K562 (cell line): ENCODE measurements around the gene ZFAND6. TPM values are rescaled to one million over a fixed set of nuclear protein-coding genes. Genes with fewer than 3 reads are reported as not detected.
A peak's percentile ranks its signal among the peaks of the same experiment; 100 is the strongest.

Source experiments
- CC2D1A ChIP-seq: fragments of 450-650 bp; IDR thresholded peaks from 2 replicates; pipeline ENCODE4 v1.6.1; 2017; ENCODE audit warnings: mild to moderate bottlenecking
- HDAC2 ChIP-seq: fragments of 450-650 bp; IDR thresholded peaks from 2 replicates; pipeline ENCODE4 v1.6.1; 2016; ENCODE audit warnings: mild to moderate bottlenecking
- HMGN3 ChIP-seq: IDR thresholded peaks from 2 replicates; pipeline ENCODE4 v1.6.1; 2011; ENCODE audit warnings: borderline replicate concordance, low read depth, mild to moderate bottlenecking, mixed read lengths, low read length; ENCODE audit not compliant: insufficient read length; ENCODE audit errors: extremely low read depth
- KDM1A ChIP-seq, 2 experiments: fragments of 450-650 bp; IDR thresholded peaks; 2 replicates each; pipeline ENCODE4 v1.6.1; 2016; ENCODE audit warnings: mild to moderate bottlenecking in 2 of 2
- KDM2B ChIP-seq: fragments of 250-450 bp; sonication (Bioruptor Pico); IDR thresholded peaks from 2 replicates; pipeline ENCODE4 v1.8.0; 2021; ENCODE audit warnings: mild to moderate bottlenecking, moderate library complexity
- LARP7 ChIP-seq: fragments of 450-650 bp; IDR thresholded peaks from 2 replicates; pipeline ENCODE4 v1.6.1; 2016
- MBD2 ChIP-seq: sonication (generic); IDR thresholded peaks from 2 replicates; pipeline ENCODE4 v1.6.1; 2016; ENCODE audit warnings: low read depth, borderline replicate concordance
- NR2C2 ChIP-seq, 2 experiments: fragments of 200-800 bp in 1 of 2; sonication (Bioruptor generic) in 1 of 2; sonication (generic) in 1 of 2; formaldehyde crosslinking in 1 of 2; IDR thresholded peaks; 2 replicates each; pipeline versions ENCODE4 v1.6.1 to v1.8.0; 2016 to 2022; ENCODE audit warnings: mild to moderate bottlenecking in 1 of 2, missing compliant biosample characterization in 1 of 2, missing genetic modification characterization in 1 of 2, missing genetic modification reagents in 1 of 2
- POU5F1 ChIP-seq: fragments of 150-350 bp; IDR thresholded peaks from 2 replicates; pipeline ENCODE4 v1.6.1; 2014; ENCODE audit warnings: borderline replicate concordance, low read length, low read depth, mild to moderate bottlenecking; ENCODE audit not compliant: partially characterized antibody
- RBM22 ChIP-seq: fragments of 200-400 bp; formaldehyde crosslinking; IDR thresholded peaks from 2 replicates; pipeline ENCODE4 v1.6.1; 2018; ENCODE audit warnings: low read length, low read depth; ENCODE audit not compliant: poor library complexity, severe bottlenecking
- SMAD1 ChIP-seq: fragments of 150-350 bp; IDR thresholded peaks from 2 replicates; pipeline ENCODE4 v1.6.1; 2014; ENCODE audit warnings: low read length, low read depth; ENCODE audit not compliant: partially characterized antibody
- SMARCE1 ChIP-seq: fragments of 450-650 bp; IDR thresholded peaks from 2 replicates; pipeline ENCODE4 v1.7.1; 2016; ENCODE audit warnings: mild to moderate bottlenecking
- TBP ChIP-seq: optimal IDR thresholded peaks from 2 replicates; pipeline ENCODE3; 2011; ENCODE audit warnings: low read depth, low read length, improper control_type of control experiment
- ZNF146 ChIP-seq: IDR thresholded peaks from one replicate; pipeline ENCODE4 v1.6.1; 2018; ENCODE audit warnings: missing compliant biosample characterization; ENCODE audit not compliant: unreplicated experiment
- ZNF232 ChIP-seq: sonication (generic); formaldehyde crosslinking; IDR thresholded peaks from 2 replicates; pipeline ENCODE4 v1.8.0; 2022; ENCODE audit warnings: mild to moderate bottlenecking, missing genetic modification reagents
- ZNF316 ChIP-seq: fragments of 450-650 bp; IDR thresholded peaks from 2 replicates; pipeline ENCODE4 v1.6.1; 2016
- ZNF347 ChIP-seq: fragments of 450-650 bp; formaldehyde crosslinking; IDR thresholded peaks from 2 replicates; pipeline ENCODE4 v1.4.0; 2020; ENCODE audit warnings: low read depth, mild to moderate bottlenecking, moderate library complexity
- ZNF707 ChIP-seq: fragments of 250-450 bp; sonication (Bioruptor Pico); conservative IDR thresholded peaks from 2 replicates; pipeline ENCODE4 v1.8.0; 2022; ENCODE audit warnings: inconsistent platforms, mild to moderate bottlenecking, moderate library complexity
- ZNF76 ChIP-seq: fragments of 250-450 bp; sonication (Bioruptor Pico); IDR thresholded peaks from 2 replicates; pipeline ENCODE4 v1.4.0; 2020; ENCODE audit warnings: mild to moderate bottlenecking, moderate library complexity, borderline replicate concordance
- polyA plus RNA-seq, 8 experiments: library from polyadenylated mRNA; depleted of rRNA in 4 of 8; stranded (reverse) in 5 of 8; unstranded in 3 of 8; fragments of >200 nt; fragmentation: Nextera tagmentation in 2 of 8; fragmentation: Illumina TruSeq in 1 of 8; extraction: Ambion mirVana in 2 of 8; extraction: Trizol in 1 of 8; gene quantifications; 2 replicates each; pipeline versions ENCODE4 v1.2.1 to v1.2.3, GENCODE V29; 2011 to 2014; ENCODE audit warnings: inconsistent platforms in 1 of 8, missing spikeins in 1 of 8
- total RNA-seq, 7 experiments: library from RNA; depleted of rRNA in 6 of 7; stranded (reverse); fragments of >200 nt in 6 of 7; fragmentation: Illumina TruSeq in 2 of 7; extraction: Trizol in 2 of 7; gene quantifications; 2 replicates each; pipeline versions ENCODE4 v1.2.1 to v1.2.3, GENCODE V29; 2011 to 2021; ENCODE audit warnings: low replicate concordance in 1 of 7
- TF ChIP-seq, protein P1 (sequence below), 3 experiments: fragments of 200-800 bp in 1 of 3; sonication (Bioruptor generic) in 1 of 3; sonication (generic) in 1 of 3; formaldehyde crosslinking in 1 of 3; IDR thresholded peaks; 2 replicates each; pipeline versions ENCODE4 v1.6.1 to v1.8.0; 2016 to 2022; ENCODE audit warnings: mild to moderate bottlenecking in 2 of 3, missing compliant biosample characterization in 2 of 3, missing genetic modification characterization in 2 of 3, missing genetic modification reagents in 1 of 3
- TF ChIP-seq, protein P2 (sequence below): fragments of 250-450 bp; sonication (Bioruptor Pico); IDR thresholded peaks from 2 replicates; pipeline ENCODE4 v1.8.0; 2021; ENCODE audit warnings: moderate library complexity, mild to moderate bottlenecking, inconsistent platforms
- TF ChIP-seq, protein P3 (sequence below): fragments of 450-650 bp; formaldehyde crosslinking; IDR thresholded peaks from 2 replicates; pipeline ENCODE4 v1.4.0; 2022; ENCODE audit warnings: missing genetic modification characterization
- TF ChIP-seq, protein P4 (sequence below): fragments of 450-650 bp; IDR thresholded peaks from 2 replicates; pipeline ENCODE4 v1.6.1; 2016; ENCODE audit warnings: low read depth, mild to moderate bottlenecking, moderate library complexity

ZFAND6 gene
- total and polyA plus RNA-seq, 9 of the 15 experiments (the other 6 are each of a cell fraction or from before 2014, with no cell fraction given): 53.9 to 206 (median 88.9) TPM

DNA sequence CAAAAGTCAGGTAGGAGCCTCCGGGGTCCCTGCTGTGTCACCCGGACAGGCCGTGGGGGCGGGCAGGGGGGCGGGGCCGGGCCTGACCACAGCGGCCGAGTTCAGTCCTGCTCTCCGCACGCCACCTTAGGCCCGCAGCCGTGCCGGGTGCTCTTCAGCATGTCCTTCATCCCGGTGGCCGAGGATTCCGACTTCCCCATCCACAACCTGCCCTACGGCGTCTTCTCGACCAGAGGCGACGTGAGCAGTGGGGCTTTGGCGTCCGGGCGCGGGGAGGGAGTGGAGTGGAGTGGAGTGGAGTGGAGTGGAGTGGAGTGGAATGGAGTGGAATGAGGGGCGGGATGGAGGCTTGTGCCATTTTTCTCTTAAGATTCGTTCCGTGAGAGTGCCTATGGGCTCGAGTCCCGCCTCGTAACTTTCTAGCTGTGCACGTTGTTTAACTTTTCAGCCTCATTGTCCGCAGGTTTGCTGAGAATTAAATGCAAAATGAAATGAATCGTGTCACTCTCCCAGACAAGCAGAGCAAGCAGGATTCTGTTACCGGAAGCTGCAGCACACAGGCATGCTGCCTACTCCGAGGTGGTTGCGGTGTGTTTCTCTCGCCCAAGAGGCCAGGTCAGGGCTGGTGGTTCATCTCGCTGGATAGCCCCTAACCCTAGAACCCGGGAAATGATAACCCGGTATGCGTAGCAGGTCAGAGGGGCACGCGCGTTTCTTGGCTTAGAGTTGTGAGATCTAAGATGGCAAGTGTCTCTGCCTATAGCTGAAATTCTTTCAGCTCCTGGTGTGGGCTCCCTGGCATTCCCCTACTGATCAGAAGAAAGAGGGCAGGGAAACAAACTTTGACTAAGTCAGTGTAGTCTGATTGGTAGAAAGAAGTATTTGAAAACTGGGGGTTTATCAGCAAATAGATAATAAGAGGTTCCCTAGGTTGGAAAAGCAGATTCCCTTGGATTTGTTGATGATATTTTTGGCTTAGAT, 93.7 kb downstream of the ZFAND6 start, which contains the start of gene FAH (continued):
- TF ChIP-seq, protein P1, sequence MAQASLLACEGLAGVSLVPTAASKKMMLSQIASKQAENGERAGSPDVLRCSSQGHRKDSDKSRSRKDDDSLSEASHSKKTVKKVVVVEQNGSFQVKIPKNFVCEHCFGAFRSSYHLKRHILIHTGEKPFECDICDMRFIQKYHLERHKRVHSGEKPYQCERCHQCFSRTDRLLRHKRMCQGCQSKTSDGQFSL (CRISPR knock-in tag; IDR thresholded peaks at IDR 0.05): no peak
- TF ChIP-seq, protein P1 (tag; IDR thresholded peaks at IDR 0.05): no peak
- TF ChIP-seq RBM22: no peak
- TF ChIP-seq ZNF316: 0 out of 2 replicates have a peak, but pooled peaks have one; percentile 1
- no peak for TF ChIP-seq POU5F1
- no peak for TF ChIP-seq ZNF146 (CRISPR knock-in tag)
- TF ChIP-seq ZNF347: no peak
- no peak for TF ChIP-seq MBD2
- TF ChIP-seq LARP7: no peak
- no peak for TF ChIP-seq NR2C2 (CRISPR knock-in tag; IDR thresholded peaks at IDR 0.05)
- TF ChIP-seq NR2C2 (tag; IDR thresholded peaks at IDR 0.05): peak; percentile 62
- TF ChIP-seq SMARCE1: 0 out of 2 replicates have a peak, but pooled peaks have one; percentile 27
- peak; percentile 63 for TF ChIP-seq TBP
- TF ChIP-seq ZNF707 (CRISPR knock-in tag): no peak
- TF ChIP-seq ZNF232 (CRISPR knock-in tag): no peak
- peak in 1 of 2 experiments; percentile 55; a peak in 1 of 4 replicates for TF ChIP-seq KDM1A (IDR thresholded peaks at IDR 0.05)
- no peak for TF ChIP-seq CC2D1A
- no peak for TF ChIP-seq ZNF76 (CRISPR knock-in tag)
- TF ChIP-seq, protein P2, sequence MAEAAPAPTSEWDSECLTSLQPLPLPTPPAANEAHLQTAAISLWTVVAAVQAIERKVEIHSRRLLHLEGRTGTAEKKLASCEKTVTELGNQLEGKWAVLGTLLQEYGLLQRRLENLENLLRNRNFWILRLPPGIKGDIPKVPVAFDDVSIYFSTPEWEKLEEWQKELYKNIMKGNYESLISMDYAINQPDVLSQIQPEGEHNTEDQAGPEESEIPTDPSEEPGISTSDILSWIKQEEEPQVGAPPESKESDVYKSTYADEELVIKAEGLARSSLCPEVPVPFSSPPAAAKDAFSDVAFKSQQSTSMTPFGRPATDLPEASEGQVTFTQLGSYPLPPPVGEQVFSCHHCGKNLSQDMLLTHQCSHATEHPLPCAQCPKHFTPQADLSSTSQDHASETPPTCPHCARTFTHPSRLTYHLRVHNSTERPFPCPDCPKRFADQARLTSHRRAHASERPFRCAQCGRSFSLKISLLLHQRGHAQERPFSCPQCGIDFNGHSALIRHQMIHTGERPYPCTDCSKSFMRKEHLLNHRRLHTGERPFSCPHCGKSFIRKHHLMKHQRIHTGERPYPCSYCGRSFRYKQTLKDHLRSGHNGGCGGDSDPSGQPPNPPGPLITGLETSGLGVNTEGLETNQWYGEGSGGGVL (CRISPR knock-in tag): no peak
- TF ChIP-seq HMGN3: no peak
- TF ChIP-seq, protein P3, sequence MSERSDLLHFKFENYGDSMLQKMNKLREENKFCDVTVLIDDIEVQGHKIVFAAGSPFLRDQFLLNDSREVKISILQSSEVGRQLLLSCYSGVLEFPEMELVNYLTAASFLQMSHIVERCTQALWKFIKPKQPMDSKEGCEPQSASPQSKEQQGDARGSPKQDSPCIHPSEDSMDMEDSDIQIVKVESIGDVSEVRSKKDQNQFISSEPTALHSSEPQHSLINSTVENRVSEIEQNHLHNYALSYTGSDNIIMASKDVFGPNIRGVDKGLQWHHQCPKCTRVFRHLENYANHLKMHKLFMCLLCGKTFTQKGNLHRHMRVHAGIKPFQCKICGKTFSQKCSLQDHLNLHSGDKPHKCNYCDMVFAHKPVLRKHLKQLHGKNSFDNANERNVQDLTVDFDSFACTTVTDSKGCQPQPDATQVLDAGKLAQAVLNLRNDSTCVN (CRISPR knock-in tag): no peak
- TF ChIP-seq, protein P4, sequence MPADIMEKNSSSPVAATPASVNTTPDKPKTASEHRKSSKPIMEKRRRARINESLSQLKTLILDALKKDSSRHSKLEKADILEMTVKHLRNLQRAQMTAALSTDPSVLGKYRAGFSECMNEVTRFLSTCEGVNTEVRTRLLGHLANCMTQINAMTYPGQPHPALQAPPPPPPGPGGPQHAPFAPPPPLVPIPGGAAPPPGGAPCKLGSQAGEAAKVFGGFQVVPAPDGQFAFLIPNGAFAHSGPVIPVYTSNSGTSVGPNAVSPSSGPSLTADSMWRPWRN: no peak
- TF ChIP-seq KDM2B (CRISPR knock-in tag): 0 out of 2 replicates have a peak, but pooled peaks have one; percentile 53
- TF ChIP-seq HDAC2: 0 out of 2 replicates have a peak, but pooled peaks have one; percentile 30
- no peak for TF ChIP-seq SMAD1
